NCI-H187 treated with DMSO at 0.1 percent for 48 hours (cell line): ENCODE data around the gene TSPAN5.
"Not testable (repeated sequence)": the region's sequence is repeated elsewhere in the genome, so short reads cannot be mapped to it uniquely, and the experiment has no call there.

Experiments used
- DNase-seq: peaks from one replicate; lab custom pipeline; 2025; lab: John Stamatoyannopoulos, UW

The TSPAN5 gene

DNA sequence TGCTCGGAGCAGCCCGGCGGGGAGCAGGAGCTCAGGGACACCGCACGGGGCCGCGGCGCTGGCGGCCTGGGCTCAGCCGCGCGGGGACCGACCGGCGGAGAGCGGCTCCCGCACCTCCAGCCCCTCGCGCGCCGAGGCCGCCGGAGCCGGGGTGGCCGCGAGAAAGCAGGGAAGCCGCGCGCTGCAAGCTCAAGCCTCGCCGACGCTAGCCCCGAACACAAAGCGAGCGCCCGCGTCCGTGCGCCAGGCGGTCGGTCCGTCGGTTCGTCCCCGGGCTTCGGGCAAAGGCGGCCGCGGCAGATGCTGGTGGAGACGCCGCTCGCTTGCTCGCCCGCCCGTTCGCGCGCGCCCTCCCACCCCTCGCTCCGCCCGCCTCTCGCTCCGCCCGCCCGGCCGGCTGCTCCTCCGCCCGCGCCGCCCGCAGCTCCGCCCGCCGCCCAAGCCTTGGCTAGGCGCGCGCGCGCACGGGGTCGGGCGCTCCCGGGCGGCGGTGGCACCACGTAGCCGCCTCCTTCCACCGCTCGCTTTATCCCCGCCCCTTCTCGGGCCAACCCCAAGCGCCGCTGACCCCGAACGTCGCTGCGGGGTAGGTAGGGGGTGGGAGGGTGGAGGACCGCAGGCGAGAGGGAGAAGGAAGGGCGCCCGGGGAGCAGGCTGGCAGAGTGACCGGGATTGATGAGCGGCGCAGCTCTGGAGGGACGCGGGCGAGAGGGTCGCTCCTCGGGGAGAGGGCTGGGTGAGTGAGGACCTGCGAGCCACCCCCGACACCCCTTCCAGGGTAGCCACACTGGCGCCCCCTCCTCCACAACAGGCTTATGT lies at the start of gene TSPAN5:
TSS of gene TSPAN5 (minus strand) at position 325 of the 819 bp plus-strand sequence.
- no peak for DNase-seq

DNA sequence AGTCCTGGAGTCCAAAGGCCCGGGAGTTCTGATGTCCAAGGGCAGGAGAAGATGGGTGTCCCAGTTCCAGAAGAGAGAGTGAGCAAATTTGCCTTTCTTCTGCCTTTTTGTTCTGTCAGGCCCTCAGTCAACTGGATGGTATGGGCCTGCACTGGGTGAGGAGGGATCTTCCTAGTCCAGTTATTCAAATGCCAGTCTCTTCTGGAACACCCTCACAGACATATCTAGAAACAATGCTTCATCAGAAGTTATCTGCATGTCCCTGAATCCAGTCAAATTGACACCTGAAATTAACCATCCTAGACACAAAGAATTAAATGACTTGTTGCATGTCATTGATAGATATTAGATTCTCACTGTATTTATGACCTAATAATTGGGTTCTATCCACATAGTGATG lies 48.5 kb upstream of the TSPAN5 start:
- DNase-seq, result no peak

DNA sequence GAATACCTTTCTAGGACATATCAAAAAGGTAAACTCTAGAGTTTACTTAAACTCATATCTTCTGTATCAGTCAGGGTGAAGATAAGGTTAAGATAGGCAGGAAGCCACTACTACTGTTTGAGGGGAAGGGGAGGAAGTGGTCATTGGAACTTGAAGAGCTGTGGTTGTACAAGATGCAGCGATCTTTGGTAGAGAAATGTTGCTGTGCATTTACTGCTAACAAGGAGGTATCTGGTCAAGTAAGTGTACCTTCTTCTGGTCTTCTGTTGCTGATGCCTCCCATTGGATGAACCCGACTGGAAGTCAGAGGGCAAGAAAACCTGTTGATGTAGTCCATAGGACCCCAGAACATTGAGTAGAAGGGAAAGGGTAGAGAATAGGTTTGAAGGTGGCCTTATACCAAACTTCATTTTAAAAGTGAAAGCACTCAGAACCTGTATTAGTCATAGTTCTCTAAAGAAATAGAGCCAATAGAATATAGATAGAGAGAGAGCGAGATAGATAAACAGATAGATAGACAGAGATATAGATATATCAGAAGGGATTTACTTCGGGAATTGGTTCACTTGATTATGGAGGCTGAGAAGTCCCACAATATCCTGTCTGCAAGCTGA lies 47.9 kb upstream of the TSPAN5 start:
- DNase-seq, result no peak

DNA sequence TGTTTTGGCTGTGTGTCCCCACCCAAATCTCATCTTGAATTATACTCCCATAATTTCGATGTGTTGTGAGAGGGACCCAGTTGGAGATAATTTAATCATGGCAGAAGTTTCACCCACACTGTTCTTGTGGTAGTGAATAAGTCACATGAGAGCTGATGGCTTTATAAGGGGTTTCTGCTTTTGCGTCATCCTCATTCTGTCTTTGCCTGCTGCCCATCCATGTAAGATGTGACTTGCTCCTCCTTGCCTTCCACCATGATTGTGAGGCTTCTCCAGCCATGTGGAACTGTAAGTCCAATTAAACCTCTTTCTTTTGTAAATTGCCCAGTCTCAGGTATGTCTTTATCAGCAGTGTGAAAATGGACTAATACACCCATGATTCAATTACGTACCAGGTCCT lies 47.2 kb upstream of the TSPAN5 start:
- DNase-seq, result not testable (repeated sequence)

DNA sequence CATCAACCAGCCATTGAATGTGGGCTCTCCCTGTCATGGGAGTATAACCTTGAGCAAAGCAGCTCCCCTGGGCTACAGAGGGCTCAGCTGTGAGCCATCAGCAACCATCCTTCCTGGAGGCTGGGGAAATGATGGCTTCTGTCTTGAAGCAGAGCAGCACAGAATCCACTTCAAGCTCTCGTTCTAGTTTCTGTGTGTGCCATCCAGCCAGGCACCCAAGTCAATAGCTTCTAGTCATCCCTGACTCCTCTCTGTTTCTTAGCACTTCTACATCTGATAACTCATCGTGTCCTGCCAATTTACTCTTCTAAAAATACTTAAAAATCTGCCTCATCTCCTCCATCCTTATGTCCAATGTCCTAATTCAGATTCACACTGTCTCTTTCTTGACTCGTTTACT lies 42.2 kb upstream of the TSPAN5 start:
- no peak for DNase-seq

DNA sequence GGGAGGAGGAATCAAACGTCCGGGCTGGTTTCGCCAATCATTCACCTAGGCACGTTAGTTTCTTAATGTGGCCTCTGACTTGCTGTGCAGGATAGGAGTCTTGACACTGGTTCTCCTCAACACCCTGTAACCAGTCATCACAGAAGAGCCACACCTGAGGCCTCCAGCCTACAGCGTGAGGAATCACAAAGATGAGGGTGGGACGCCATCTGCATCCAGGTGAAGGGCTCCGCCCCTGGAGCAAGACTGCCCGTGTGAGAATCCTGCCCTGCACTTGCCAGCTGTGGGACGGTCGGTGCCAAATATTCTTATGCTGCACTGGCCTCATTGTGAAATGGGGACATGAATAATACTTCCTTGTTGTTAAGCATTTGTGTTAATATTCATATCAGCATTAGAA lies 35.7 kb upstream of the TSPAN5 start:
- no peak for DNase-seq

DNA sequence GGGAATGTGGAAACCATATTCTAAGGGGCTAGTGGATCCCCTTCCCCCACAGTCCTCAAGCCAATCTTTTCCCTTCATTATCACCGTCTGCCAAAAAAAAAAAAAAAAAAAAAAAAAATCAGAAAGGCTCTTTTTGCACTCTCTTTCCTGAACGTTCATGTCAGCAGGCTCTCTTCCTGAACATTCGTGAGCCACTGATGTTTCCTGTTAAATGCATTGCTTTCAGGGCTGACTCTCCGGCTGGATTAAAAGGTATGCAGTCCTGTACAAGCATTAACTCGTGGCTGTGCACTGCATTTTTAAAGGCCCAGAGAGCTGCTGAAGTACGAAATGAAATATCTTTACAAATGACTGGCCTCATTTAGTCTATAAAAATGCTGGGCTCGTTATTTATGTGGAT lies 34.0 kb upstream of the TSPAN5 start:
- no peak for DNase-seq

DNA sequence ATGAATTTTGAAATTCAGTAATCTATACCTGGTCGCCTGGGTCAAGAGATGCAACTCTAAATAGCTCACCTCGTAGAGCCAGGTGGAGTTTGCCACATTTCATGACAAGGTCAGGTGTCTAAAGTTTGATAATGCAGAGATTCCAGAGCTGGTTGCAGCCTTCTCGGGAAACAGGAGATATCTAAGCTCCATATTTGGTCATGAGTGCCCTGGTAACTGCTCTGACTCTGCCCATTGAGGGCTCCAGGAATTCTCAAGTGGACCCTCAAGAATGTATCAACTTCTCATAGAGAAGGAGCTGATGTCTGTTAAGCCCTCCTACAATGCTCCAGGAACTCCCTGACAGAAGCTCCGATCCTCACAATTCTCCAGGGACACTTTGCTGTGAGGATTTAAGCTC lies 33.2 kb upstream of the TSPAN5 start:
- DNase-seq, result no peak

DNA sequence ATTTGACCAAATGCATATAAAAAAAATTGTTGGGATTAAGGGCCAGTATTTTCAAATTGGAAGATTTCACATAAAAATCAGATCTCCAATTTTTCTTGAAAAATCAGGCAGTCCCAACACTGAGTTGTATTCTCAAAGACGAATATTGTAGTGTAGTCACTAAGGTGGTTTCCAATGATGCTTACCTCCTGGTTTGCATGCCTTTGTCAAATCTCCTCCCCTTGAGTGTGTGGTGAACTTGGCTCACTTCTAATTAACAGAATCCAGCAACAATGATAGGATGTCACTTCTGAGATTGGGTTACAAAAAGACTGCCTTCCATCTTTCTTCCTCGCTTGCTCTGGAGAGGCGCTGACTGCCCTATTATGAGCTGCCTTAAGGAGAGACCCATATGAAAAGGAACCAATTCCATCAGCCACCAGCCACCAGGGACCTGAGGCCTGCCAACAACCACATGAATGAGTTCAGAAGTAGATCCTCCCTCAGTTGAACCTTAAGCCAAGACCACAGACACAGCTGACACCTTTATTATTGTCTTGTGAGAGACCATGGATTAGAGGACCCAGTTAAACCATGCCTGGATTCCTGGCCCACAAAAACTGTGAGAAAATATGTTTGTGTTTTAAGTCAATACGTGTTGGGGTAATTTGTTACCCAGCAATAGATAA lies 31.2 kb upstream of the TSPAN5 start:
- no peak for DNase-seq

DNA sequence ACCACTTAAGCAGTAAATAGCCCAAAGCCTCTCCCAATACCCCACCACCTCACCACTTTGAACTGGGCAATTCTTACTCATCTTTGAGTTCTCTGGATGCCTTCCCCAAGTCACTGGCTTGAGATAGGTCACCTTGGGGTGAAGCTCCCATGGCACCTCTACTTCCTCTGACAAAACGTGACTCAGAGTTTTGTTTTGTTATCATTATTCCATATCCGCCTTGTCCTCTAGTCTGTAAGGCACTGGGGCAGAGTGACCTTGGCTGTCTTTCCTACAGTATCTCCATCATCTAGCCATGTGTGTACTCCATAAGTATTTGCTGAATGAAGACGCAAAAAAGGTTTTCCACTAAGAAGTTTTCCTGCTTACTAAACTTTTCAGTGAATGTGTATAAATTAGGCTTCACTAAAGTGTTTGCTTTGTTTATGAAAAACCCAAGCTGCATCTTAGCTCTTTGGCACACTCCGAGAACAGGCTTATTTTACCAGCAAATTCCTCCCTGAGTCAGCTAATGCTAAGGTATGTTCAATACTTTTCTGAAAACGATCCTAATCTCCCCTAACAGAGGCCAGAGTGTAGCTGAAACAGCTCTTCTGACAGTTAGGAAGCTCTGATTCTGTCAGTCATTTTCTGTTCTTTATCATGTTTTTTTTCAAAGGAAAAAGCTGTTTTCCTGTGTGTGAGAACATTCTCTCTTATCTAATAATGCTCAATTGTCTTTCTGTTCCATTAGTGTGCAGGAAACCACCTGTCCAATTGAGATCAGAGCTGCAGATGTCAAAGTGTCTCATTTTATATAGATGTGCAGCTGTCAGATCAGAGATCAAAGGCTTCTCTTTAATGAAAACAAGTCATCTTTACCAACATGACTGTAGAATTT lies 30.2 kb upstream of the TSPAN5 start:
- DNase-seq, result no peak

DNA sequence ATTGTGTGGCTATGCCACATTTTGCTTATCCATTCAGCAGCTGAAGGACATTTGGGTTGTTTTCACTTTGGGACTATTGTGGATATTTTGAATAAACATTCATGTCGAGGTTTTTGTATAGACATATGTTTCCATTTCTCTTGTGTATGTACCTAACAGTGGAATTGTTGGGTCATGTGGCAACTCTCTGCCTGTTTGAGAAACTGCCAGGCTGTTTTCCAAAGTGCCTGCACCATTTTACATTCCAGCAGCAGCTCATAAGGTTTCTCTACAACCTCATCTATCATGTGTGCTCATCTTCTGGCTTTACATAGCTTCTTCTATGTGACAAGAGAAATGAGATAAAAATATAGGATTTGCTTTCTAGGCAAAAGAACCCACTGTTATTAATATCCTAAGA lies 29.5 kb upstream of the TSPAN5 start:
- DNase-seq, result no peak

DNA sequence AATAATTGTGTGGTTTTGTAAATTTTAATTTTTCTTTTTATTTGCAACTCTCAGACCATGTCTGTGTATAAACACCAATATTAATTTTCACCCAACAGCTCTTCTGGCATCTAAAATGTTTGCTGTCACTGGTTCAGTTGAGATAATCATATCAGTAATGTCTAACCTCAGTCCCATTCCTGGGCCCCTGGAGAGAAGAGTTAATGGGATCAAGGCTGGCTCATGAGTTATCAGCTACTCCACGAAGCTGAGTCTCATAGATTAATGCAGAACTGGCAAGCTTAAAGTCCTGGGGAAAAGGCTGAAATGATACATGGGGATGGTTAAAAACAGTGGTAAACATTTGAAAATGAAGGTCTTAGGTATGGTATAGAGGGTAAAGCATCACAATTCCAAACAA lies 28.4 kb upstream of the TSPAN5 start:
- DNase-seq, result no peak

DNA sequence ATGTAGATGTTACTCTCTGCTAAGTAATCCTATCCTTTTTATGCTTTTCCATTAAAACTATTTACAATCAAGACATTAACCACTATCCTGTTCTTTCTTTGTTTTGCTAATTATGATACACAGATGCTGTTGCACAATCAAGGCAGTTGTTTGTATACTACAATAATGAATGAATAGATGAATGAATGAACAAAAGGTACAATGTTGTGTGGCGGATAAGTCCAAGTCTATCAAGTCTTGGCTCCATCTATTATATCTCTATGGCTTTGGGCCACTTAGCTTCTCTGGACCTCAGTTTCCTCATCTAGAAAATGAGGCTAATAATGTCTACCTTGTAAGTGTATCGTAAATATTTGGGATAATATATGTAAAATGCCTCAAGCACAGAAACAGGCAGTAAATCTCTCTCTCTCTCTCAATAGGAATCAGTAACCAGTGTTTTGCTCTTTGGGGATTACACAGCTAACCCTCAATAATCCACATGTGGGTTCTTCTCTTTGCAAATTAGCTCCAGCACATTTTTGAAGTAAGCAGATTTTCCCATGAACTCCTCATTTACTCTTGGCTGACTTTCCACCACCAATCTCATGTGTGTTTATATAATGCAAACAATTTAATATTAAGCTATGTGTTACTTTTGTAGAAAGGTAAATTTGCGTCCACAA lies 27.8 kb upstream of the TSPAN5 start:
- DNase-seq, result no peak

DNA sequence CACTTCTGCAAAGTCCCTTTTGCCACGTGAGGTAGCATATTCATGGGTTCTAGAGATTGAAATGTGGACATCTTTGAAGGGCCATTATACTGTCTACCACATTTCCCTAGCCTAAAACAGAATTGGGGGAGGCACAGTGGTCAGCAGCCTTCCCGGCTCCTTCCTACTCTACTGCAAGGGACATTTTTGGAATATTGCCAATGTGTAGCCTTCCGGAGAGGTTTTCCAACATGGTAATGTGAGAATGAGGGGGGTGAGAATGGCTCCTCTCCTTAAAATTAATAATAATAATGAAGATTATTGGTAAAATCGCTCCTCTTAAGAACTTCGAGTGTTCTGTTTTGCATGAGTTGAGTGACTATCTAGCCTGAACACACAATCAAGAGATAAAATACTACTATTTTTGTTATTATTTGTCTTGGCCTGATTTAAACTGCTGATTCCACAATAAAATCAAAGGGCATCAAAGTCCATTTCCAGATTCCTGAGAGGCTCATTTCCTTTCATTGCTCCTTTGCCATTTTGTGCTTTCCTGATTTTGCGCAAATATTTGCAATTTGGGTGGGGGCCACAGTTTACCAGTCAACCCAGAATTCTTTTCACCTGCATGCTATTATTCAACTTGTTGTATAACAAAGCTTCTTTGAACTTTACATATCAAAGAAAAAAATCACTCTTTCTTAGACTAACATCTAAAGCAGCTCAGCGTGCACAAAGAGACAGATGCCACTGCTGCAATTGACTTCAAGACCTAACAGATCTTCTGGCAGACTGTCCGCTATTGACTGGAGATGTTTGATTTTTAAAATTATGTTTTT lies 27.0 kb upstream of the TSPAN5 start:
- no peak for DNase-seq

DNA sequence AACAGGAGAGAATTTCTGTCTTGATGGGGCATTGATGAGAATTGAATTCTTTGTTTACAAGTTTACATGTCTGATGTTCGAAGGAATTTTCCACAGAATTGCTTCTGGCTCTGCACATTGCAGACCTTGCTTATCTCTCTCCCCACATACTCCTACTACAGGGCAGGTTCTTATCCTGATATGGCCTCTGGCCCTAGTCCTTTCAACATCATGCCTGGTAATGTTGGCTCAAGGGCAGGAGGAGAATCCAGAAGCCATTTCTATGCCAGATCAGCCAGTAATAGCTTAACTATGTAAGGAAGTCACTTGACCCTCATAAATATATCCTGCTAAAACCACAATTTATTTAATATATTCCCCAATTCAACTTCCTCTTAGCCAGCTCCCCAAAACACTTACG lies 24.3 kb upstream of the TSPAN5 start:
- no peak for DNase-seq

DNA sequence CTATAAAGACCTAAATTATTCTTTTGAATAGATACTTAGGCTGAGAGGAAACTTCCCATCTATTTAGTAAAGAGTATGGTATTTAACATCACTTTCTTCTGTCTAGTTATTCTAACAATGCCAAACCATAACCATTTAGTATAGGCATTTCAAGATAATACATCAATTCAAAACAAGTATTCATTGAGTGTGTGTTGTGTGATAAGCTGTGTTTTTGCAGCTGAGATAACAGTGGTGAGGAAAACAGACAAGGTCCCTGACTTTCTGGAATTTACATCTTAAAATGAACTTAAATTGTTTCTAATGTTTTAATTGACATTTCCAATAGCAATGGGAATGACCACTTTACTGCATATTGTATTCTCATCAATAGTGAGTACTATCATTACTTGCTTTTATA lies 22.4 kb upstream of the TSPAN5 start:
- DNase-seq, result no peak

DNA sequence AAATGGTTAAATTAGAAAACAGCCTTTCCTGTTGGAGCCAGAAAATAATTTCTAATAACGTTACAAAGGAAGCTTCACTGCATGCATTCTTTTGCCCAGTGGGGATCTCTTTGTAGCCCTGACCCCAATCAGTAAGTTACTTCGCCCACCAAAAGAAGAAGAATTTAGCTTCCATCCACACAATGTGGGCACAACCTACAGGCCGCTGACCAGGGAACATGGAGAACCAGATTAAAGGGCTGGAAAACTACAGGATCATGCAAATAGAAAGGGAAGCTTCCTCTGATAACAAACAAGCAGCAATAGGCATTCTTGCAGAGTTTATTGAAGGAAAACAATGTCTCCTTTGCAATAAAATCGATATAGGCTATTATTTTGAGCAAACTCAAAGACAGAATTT lies 21.3 kb upstream of the TSPAN5 start:
- no peak for DNase-seq

DNA sequence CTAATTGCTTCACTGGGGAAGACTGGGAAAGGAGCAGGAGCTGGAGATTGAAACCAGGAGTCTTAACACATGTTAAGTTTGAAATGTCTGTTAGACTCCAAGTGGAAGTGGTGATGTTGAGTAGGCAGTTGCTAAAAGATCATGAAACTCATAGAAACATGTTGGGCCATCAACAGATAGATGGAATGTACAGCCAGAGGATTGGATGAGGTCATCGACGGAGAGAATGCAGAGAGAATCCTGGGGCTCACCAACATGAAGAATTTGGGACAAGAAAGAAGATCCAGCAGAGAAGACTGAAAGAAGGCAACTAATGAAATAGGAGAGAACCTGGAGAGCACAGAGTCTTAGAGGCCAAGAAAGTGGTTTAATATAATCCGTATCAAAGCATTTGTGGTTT lies 19.4 kb upstream of the TSPAN5 start:
- DNase-seq, result no peak

DNA sequence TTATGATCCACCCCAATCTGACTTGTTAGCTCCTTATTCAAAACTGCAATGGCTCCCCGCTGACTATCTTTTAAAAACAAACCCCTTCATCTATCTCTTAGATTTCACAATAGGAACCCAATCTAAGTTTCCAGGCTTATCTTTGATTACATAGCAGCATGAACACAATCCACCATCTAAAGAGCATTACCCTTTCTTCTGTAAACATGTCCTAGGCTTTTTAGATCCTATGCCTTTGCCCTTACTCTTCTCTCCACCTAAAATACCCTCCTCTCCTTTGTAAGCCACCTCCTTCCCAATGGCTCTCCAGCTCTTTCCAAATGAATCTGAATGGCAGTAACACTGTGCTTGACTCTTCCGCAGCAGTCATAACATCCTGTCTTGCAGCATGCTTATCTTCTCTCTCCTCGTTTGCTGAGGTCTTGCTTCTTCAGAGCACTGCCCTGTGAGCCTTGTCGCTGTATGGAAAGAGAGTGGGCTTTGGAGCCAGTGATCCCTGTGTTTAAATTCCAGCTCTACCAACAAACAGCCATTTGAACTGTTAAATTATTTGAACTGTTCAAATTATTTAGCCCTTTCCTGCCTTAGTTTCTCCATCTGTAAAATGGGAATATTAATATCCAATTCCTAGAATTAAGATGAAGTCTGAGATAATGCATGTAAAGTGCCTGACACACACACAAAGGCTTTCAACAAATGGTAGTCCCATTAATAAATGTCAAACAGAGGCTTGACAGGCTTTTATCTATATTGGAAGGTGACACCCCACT lies 16.2 kb upstream of the TSPAN5 start:
- DNase-seq, result no peak

DNA sequence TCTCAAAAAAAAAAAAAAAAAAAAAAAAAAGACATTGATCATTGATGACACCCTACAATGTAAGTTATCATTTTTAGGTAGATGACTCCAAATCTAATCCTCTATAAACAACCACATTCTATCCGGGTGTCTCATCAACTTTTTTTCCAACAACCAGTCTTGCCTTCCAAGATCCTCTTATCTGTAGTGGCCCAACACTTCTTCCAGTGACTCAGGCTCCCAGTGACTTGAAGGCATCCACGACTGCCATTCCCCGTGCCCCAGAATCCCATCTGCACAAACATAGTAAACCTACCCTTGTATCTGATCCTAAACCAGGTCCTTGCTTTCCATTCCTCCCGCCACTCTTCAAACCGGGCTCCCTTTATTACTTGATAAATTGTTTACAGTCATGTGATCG lies 15.6 kb upstream of the TSPAN5 start:
- no peak for DNase-seq
